Stimulated activated CD4-positive, alpha-beta T cell treated with anti-CD3 and anti-CD28 coated beads, Interleukin-2, amount 100 ng/mL, for 4 hours (primary cell): ENCODE measurements around the gene DNAJC9.

Experiments
- DNase-seq: peaks from one replicate; pipeline ENCODE4 v3.0.0-alpha.2; 2020; ENCODE audit warnings: low read depth

The DNAJC9 gene

DNA sequence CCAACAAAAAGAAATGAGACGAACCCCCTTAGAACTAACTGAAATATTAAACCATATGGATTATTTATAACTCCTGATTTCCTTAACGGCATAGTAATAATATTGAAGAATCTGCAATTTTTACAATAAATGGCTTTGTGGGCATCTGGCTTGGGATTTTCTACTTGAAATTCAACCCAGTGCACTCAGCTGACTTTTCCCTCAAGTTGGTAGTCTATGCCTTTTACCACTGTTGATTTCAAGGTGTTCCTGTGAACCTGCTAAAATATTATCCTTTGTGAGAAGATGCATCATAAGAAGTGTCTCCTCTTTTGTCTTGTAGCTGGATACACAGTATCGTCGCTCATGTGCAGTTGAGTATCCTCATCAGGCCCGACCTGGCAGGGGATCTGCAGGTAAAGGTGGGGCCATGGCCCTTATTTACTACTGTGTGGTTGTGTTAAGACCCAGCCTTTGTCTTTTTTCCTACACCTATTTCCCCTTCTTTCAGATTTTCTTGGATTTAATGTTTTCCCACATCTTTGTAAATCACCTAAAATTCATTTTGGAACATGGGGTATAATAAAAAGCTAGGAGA lies 8.0 kb downstream of the DNAJC9 start:
- DNase-seq, result no peak

DNA sequence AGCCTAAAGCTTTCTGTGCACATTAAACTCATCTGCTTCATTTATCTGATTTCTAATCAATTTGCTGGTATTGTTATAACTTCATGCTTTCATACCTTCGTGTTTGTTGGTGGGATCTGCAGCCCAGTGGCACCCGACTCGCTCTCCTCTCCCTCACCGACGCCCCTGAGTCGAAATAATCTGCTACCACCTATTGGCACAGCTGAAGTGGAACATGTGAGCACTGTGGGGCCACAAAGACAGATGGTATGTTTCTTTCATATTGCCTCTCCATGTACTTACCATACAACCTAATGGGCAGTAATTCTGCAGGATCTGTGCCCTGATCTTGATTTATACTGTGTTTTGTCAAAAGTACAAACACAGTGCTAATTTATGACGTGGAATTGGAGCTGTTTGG lies 12.4 kb downstream of the DNAJC9 start:
- no peak for DNase-seq

DNA sequence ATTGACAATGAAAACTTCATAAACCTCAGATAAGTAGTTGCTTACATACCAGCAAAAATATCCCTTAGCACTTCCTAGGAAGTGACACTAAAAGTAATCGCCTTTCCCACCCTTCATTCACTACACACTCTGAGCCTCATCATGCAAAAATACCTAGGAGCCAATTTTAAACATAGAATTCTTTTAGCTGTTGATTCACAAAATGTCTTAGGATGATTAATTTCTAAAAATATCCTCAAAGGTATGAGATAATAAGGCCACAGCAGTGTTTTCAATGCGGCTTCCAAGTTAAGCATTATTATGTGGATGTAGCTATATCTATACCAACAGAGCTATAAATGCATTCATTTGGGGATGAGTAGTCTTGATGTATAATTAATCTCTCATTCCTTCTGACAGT lies 13.2 kb downstream of the DNAJC9 start:
- no peak for DNase-seq

DNA sequence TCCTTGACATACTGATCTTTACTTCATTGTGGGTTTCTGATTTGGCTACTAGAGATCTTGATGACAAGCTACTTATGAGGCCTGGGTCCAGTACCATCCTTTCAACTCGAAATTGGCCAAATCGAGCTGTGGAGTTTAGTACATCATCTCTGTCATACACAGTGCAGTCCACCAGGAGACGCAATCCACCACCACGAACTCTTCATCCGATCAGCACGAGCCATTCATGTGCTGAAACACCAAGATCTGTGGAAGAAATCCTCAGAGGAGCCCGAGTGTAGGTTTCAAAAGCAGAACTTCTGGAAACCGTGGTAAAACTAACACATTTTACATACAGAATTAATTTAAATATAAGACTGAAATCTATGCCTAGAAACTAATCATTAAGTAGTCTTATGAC lies 14.2 kb downstream of the DNAJC9 start:
- no peak for DNase-seq

DNA sequence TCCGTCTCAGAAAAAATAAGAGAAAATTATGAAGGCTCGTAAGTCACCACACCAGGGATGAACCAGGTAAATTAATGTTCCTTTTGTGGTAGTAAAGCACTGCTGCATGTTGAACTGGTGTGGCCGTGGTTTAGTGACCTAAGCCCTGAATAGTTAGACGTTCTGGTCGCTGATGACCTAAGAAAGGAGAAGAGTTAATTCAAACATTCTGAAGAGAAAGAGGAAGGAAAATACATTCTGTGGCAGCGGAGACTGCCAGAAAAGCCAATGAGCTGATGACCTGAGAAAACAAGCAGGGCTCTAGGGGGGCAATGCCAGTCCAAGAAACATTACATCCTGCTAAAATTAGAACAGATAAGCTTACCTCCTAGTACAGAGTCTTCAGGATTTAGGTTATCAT lies 17.5 kb downstream of the DNAJC9 start:
- DNase-seq, result no peak

DNA sequence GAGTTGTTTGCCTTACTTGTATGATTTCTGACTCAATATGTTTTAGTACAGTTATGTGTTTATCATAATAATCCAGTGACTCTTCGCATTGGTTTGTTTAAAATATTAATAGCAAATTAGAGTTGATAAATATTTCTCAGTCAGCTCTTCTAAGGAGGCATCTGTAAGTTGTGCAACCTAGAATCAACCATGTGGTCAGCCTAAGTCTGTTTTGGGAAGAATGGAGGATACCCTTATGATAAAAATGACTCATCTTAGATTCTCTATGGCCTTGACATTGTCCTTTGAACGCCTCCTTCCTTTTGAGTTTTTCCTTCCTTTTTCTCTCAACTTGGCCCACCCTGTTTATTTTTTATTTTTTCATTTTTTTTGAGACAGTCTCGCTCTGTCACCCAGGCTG lies 18.8 kb downstream of the DNAJC9 start:
- no peak for DNase-seq

DNA sequence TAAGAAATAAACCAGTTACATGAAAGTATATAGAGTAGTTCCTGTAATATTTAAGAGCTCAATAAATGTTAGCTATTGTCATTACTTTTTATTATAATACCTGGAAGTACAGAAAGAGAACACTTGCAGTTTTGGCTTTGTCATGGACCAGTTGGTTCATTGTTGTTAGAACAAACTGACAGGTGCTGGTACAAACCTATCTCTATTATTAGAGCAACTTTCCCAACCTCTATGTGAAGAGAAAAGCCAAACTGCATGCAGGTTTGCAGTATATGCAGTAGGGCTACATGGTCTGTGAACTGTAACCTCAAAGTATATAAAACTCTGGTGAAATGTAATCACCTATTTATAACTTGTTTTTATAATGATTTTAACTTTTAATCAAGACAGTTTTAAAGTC lies 20.4 kb downstream of the DNAJC9 start:
- DNase-seq, result no peak

DNA sequence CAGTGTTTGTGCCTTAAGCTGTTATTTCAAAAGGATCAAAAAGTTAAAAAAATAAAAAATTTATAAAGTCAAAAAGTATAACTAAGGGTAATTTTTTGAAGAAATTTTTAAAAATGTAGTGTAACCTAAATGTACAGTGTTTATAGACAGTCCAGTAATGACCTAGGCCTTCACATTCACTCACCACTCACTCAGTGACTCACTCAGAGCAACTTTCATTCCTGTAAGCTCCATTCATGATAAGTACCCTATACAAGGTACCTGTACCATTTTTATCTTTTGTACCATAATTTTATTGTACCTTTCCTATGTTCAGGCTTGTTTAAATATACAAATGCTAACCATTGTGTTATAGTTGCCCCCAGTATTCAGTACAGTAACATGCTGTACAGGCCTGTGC lies 21.5 kb downstream of the DNAJC9 start:
- no peak for DNase-seq

DNA sequence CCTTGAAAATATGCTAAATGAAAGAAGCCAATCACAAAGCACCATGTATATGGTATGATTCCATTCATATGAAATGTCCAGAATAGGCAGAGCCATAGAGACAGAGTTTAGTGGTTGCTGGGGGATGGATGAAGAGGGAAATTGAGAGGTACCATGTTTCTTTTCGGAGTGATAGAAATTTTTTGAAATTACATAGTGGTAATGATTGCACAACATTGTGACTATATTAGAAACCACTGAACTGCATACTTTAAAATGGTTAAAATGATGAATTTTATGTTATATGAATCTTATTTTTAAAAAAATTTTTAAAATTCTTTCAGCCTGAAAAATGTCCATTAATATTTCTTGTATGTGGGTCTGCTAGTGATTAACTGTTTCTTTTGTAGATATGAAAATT lies 26.1 kb downstream of the DNAJC9 start:
- no peak for DNase-seq

DNA sequence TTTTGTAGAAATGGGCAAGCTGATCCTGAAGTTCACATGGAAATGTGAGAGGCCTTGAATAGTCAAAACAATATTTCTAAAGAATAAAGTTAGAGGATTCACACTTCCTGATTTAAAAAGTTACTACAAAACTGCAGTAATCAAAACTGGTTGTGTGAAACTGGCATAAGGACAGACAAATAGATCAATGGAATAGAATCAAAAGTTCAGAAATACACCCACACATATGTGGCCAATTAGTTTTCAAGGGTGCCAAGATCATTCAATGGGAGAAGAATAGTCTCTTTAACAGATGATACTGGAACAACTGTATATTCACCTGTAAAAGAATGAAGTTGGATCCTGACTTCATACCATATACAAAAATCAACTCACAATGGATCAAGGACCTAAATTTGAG lies 27.7 kb downstream of the DNAJC9 start:
- DNase-seq, result no peak

DNA sequence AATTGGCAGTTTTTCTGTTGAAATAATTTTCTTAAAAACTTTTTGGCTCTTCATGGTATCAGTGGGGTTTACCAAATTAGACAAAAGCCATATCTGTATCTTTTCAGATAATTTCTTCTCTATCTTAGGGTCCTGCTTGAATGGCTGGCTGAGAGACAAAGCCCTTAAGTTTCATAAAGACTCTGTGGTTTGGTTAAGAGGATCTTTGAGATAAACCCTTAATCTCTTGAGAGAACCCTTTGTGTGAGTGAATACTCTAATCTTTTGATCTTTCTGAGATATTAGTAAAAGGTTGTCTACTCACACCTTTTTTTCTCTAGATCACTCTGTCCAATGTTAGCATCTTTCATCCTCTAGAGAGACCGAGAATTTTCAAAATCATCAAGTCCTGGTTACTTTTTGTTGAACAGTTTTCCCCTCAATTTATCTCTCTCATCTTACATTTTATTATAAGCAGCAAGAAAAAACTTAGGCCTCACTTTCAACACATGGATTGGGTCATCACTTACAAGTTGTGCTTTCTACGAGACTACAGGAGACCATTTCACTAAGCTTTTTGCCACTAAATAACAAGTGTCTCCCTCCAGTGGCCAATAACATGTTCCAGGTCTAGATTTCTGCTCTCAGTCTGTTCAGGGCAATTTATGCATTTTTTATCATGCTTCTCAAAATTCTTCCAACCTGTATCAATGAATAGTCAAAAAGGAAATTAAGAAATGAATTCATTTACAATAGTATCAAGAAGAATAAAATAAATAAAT lies 28.4 kb downstream of the DNAJC9 start:
- no peak for DNase-seq

DNA sequence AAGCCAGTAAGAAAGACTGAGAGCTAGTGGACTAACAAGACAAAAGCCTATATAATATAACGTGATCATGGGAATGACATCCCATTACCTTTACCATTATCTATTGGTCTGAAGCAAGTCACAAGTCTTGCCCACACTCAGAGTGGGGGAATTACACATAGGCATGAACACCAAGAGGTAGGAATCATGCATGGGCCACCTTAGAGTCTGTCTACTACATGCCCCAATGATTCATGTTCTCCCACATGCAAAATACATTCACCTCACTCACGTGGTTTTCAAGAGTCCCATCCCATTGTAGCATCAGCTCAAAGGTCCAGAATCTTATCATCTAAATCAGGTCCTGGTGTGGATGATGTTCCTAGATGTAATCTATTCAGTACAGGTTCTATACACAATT lies 29.4 kb downstream of the DNAJC9 start:
- DNase-seq, result no peak

DNA sequence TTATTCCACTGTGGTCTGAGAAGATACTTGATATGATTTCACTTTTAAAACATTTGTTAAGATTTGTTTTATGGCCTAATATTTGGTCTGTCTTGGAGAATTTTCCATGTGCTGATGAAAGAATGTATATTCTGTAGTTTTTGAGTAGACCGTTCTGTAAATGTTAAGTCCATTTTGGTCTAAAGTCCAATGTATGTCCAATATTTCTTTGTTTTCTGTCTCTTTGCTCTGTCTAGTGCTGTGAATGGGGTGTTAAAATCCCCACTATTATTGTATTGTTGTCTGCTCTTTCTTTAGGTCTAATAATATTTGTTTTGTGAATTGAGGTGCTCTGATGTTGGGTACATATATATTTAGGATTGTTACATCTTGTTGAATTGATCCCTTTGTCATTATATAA lies 31.3 kb downstream of the DNAJC9 start:
- DNase-seq, result no peak

DNA sequence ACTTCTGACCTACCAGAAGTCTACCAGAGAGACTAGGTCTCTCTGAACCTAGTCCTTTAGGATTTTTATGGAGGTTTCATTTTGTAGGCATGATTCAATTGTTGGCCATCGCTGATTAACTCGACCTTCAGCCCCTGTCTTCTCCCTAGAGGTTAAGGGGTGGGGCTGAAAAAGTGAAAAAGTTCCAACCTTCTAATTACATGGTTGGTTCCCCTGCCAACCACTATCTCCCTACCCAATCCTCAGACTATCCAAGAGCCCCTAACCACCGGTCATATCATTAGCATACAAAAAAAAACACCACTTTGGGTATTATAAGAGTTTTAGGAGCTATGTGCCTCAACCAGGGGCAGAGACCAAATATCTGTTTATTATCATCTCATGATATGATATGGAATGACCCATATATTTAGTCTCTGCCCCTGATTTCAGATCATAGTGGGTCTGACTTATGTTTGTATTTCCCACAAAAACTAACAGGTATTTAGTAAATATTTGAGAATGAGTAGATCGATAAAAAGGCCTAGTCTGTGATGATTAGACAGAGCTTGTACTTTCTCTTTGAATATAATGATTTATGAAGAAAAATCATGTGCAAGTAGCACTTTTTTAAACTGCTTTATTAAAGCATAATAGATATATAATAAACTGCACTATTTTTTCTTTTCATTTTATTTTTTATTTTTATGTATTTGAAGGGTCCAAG lies 35.8 kb downstream of the DNAJC9 start:
- no peak for DNase-seq

DNA sequence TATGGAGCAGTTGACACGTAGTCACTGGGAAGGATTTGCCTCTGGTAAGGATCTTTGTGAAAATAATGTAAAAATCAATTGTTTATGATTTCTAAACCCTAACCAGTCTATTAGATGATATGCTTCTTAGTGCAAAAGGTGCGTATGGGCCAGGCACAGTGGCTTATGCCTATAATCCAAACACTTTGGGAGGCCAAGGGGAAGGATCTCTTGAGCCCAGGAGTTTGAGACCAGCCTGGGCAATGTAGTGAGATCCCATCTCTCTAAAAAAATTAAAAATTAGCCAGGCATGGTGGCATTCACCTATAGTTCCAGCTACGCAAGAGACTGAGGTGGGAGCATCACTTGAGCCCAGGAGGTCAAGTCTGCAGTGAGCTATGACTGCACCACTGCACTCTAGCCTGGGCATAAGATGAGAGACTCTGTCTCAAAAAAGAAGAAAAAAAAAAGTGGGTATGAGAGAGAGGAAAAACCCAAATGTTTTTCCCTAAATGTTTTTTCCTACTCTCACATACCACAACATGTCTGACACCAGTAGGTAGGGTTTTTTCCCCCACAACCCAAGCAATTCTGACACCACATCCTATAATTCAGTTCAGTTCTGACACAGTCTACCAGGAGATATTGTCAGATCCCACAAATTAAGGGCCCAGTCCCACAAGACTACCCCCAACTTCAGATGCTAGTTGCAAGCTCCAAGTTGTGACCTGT lies 36.5 kb downstream of the DNAJC9 start:
- DNase-seq, result no peak

DNA sequence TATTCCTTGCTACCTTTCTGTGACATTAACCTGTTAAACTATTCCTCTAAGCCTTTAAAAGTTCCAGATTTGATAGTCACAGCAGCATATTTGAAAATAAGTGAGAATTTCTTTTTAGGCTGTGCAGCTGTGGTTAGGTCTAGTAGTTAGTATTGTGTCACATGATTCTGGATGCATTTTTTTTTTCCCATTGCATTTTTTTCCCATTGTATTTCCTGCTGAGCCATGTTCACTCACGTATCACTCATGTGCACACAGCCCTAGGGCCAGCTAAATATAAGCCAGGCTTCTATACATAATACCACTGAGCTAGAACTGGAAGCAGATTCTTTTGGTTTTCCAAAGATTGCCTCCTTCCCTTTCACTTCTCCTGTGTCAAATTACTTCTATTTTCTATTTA lies 37.4 kb downstream of the DNAJC9 start:
- no peak for DNase-seq

DNA sequence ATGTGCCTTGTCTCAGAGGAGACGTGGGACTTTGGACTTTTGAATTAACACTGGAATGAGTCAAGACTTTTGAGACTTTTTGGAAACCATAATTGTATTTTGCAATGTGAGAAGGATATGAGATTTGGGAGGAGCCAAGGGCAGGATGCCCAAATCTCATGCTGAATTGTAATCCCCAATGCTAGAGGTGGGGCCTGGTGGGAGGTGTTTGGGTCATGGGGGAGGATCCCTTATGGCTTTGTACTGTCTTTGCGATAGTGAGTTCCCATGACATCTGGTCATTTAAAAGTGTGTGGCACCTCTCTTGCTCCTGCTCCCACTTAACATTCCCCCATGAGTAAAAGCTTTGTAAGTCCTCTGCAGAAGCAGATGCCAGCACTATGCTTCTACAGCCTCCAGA lies 39.2 kb downstream of the DNAJC9 start:
- no peak for DNase-seq

DNA sequence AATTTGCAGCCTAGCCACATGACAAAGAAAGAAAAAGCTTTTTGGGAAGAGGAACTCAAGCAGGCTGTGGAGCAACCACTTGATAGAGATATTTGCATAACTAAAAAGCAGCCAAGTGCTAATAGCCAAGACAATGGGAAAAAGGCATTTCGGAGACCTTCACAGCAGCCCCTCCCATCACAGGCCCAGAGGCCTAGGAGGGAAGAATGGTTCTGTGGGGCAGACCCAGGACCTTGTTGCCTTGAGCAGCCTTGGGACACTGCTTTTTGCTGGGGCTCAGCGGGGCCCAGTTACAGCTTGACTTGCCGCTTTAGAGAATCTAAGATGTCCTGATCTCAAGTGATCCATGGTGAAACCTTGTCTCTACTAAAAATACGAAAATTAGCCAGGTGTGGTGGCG lies 40.7 kb downstream of the DNAJC9 start:
- DNase-seq, result no peak

DNA sequence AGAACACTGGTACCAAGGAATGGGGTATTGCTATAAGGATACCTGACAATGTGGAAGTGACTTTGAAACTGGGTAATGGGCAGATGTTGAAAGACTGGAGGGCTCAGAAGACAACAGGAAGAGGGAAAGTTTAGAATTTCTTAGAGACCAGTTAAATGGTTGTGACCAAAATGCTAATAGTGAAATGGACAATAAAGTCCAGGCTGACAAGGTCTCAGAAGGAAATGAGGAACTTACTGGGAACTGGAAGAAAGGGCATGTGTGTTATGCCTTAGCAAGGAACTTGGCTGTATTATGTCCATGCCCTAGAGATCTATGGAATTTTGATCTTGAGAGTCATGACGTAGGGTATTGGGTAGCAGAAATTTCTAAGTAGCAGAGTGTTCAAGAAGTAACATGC lies 41.2 kb downstream of the DNAJC9 start:
- no peak for DNase-seq

DNA sequence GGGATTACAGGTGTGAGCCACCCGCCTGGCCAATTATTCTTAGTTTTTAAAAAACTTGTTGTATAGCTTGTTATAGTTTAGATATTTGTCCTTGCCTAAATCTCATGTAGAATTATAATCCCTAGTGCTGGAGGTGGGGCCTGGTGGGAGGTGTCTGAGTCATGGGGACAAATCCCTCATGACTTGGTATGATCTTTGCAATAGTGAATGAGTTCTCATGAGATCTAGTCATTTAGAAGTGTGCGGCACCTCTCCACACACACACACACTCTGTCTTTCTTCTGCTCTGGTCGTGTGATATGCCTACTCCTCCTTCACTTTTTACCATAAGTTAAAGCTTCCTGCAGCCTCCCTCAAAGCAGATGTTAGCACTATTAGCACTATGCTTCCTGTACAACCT lies 42.0 kb downstream of the DNAJC9 start:
- no peak for DNase-seq
